ENCODE results near the gene ZNF488. TPM values are rescaled to one million over a fixed set of nuclear protein-coding genes. Genes with fewer than 3 reads are reported as not detected.

ZNF488 gene
- total and polyA plus RNA-seq, 10 of the 15 experiments (the other 5 are each of a cell fraction or from before 2014, with no cell fraction given) = not detected

- Histone ChIP-seq H3K4me2 (ENCODE audit: control insufficient read depth, insufficient read depth) (no peak overlapping the region), H3K27me3 (replicated peaks in 1 of 2; ENCODE audit: control insufficient read depth in 2 of 2, insufficient read depth in 2 of 2, low read length in 1 of 2) (peaks cover 0 to 10% of the 10 kb centered on the region in 2 experiments; a peak in 3 of 4 replicates), H3K9ac (ENCODE audit: control insufficient read depth, insufficient read depth, low read length) (no peak overlapping the region), H3K27ac (ENCODE audit: control insufficient read depth, insufficient read depth) (no peak overlapping the region), H3K79me2 (ENCODE audit: control insufficient read depth, insufficient read depth, low read length) (no peaks in the 10 kb centered on the region), H2AFZ (ENCODE audit: control insufficient read depth, low read depth, low read length) (no peak overlapping the region), H3K4me1 (ENCODE audit: control insufficient read depth, insufficient read depth, low read length) (no peaks in the 10 kb centered on the region), H4K20me1 (ENCODE audit: control insufficient read depth, insufficient read depth) (no peaks in the 10 kb centered on the region), H3K36me3 (ENCODE audit: control insufficient read depth in 2 of 2, insufficient read depth in 2 of 2, low read length in 1 of 2) (no peaks in the 10 kb centered on the region), H3K9me3 (replicated peaks; ENCODE audit: control insufficient read depth, insufficient read depth, low read length) (no peaks in the 10 kb centered on the region), H3K4me3 (no peak overlapping the region)
- SMC1A ChIA-PET (ENCODE audit: uncharacterized antibody, unreplicated experiment) = no interaction called here
- intact Hi-C loops (cut with micrococcal nuclease; ENCODE audit: unreplicated experiment) = no loop called here
- POLR2A ChIA-PET = no interaction called here
- RAD21 ChIA-PET (ENCODE audit: unreplicated experiment) = no interaction called here
- no peak for DNase-seq (ENCODE audit: low read depth, low spot score)
- BruUV-seq (replicated peaks) = no TSS peak
- CTCF ChIA-PET = no interaction called here
- ATAC-seq = no peak
- no peak for FAIRE-seq
- WGBS (ENCODE audit: insufficient coverage, insufficient replicate concordance, low lambda C conversion rate, missing lambda C conversion rate) = 32% methylated on average over 10 of the region's 11 CpGs
- in situ Hi-C loops (cut with MboI) = loop anchor here (5.0 kb wide), 2 partner anchors 1098 to 1273 kb away; no protein-coding TSS in a partner anchor
- no peak for TF ChIP-seq CBX5 (IDR thresholded peaks at IDR 0.05; ENCODE audit: low read depth)
- TF ChIP-seq CEBPB (IDR thresholded peaks at IDR 0.05; ENCODE audit: borderline replicate concordance in 1 of 2, low read depth in 2 of 2, low read length in 2 of 2) = no peak
- no peak for TF ChIP-seq IRF3 (IDR thresholded peaks at IDR 0.05)
- TF ChIP-seq YY1 (IDR thresholded peaks at IDR 0.05; ENCODE audit: low read depth, low read length) = no peak
These were observed 4.2 kb downstream of the ZNF488 start for GRCh38 chr10:47379901-47380300.

DNA sequence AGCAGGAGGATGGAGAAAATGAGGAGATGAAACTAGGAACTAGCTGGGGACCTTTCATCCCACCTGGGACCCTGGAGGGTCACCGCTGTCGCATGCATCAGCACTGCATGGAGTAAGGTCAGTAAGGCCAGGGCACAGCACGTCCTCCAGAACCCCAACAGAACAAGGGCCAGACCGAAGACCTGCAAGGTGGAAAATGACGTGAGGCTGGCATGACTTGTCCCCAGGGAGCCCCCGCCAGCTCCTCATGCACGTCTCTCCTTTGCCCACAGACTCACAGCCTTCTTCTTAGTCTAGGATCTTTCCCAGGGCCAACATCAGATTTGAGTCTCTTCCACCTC is 4.7 kb downstream of the ZNF488 start:
- no TSS peak for BruUV-seq (replicated peaks)
- H3K27ac ChIP-seq (ENCODE audit: control insufficient read depth, insufficient read depth) = no peak overlapping the region
- H3K36me3 ChIP-seq (ENCODE audit: control insufficient read depth in 2 of 2, insufficient read depth in 2 of 2, low read length in 1 of 2) = no peaks in the 10 kb centered on the region
- H2AFZ ChIP-seq (ENCODE audit: control insufficient read depth, low read depth, low read length) = no peak overlapping the region
- 17% methylated on average over 7 of the region's 7 CpGs for WGBS (ENCODE audit: insufficient coverage, insufficient replicate concordance, low lambda C conversion rate, missing lambda C conversion rate)
- CTCF ChIA-PET = no interaction called here
- no peaks in the 10 kb centered on the region for H4K20me1 ChIP-seq (ENCODE audit: control insufficient read depth, insufficient read depth)
- intact Hi-C loops (cut with micrococcal nuclease; ENCODE audit: unreplicated experiment) (no loop called here), in situ Hi-C loops (cut with MboI) (no loop called here)
- FAIRE-seq (no peak), DNase-seq (ENCODE audit: low read depth, low spot score) (no peak), ATAC-seq (no peak)
- no peak overlapping the region for H3K9ac ChIP-seq (ENCODE audit: control insufficient read depth, insufficient read depth, low read length)
- no peak overlapping the region for H3K4me3 ChIP-seq
- RAD21 ChIA-PET (ENCODE audit: unreplicated experiment) = no interaction called here
- SMC1A ChIA-PET (ENCODE audit: uncharacterized antibody, unreplicated experiment) = no interaction called here
- no peaks in the 10 kb centered on the region for H3K9me3 ChIP-seq (replicated peaks; ENCODE audit: control insufficient read depth, insufficient read depth, low read length)
- POLR2A ChIA-PET = no interaction called here
- no peak overlapping the region for H3K4me2 ChIP-seq (ENCODE audit: control insufficient read depth, insufficient read depth)
- no peaks in the 10 kb centered on the region for H3K4me1 ChIP-seq (ENCODE audit: control insufficient read depth, insufficient read depth, low read length)
- H3K27me3 ChIP-seq (replicated peaks in 1 of 2; ENCODE audit: control insufficient read depth in 2 of 2, insufficient read depth in 2 of 2, low read length in 1 of 2) = peaks cover 0 to 12% of the 10 kb centered on the region in 2 experiments; a peak in 3 of 4 replicates
- no peaks in the 10 kb centered on the region for H3K79me2 ChIP-seq (ENCODE audit: control insufficient read depth, insufficient read depth, low read length)
- no peak for TF ChIP-seq CHD4 (IDR thresholded peaks at IDR 0.05)
- TF ChIP-seq, protein P1, sequence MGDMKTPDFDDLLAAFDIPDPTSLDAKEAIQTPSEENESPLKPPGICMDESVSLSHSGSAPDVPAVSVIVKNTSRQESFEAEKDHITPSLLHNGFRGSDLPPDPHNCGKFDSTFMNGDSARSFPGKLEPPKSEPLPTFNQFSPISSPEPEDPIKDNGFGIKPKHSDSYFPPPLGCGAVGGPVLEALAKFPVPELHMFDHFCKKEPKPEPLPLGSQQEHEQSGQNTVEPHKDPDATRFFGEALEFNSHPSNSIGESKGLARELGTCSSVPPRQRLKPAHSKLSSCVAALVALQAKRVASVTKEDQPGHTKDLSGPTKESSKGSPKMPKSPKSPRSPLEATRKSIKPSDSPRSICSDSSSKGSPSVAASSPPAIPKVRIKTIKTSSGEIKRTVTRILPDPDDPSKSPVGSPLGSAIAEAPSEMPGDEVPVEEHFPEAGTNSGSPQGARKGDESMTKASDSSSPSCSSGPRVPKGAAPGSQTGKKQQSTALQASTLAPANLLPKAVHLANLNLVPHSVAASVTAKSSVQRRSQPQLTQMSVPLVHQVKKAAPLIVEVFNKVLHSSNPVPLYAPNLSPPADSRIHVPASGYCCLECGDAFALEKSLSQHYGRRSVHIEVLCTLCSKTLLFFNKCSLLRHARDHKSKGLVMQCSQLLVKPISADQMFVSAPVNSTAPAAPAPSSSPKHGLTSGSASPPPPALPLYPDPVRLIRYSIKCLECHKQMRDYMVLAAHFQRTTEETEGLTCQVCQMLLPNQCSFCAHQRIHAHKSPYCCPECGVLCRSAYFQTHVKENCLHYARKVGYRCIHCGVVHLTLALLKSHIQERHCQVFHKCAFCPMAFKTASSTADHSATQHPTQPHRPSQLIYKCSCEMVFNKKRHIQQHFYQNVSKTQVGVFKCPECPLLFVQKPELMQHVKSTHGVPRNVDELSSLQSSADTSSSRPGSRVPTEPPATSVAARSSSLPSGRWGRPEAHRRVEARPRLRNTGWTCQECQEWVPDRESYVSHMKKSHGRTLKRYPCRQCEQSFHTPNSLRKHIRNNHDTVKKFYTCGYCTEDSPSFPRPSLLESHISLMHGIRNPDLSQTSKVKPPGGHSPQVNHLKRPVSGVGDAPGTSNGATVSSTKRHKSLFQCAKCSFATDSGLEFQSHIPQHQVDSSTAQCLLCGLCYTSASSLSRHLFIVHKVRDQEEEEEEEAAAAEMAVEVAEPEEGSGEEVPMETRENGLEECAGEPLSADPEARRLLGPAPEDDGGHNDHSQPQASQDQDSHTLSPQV (IDR thresholded peaks at IDR 0.05) = no peak
- TF ChIP-seq ZZZ3 (IDR thresholded peaks at IDR 0.05; ENCODE audit: control insufficient read depth, insufficient read length, low read depth) = no peak
- no peak for TF ChIP-seq RELA (IDR thresholded peaks at IDR 0.05; ENCODE audit: borderline replicate concordance, partially characterized antibody)
- no peak for TF ChIP-seq SUPT20H (IDR thresholded peaks at IDR 0.05; ENCODE audit: borderline replicate concordance, control insufficient read depth, low read depth, low read length)
- TF ChIP-seq STAT1 (conservative IDR thresholded peaks at IDR 0.05) = no peak
- no peak for TF ChIP-seq RAD21 (IDR thresholded peaks at IDR 0.05; ENCODE audit: insufficient read depth, low read depth, low read length)
- no peak for TF ChIP-seq E2F4 (IDR thresholded peaks at IDR 0.05; ENCODE audit: low read depth, low read length)
- TF ChIP-seq NR2C1 (IDR thresholded peaks at IDR 0.05) = no peak
